K562 (cell line): ENCODE results near the gene ARHGAP22. TPM values are rescaled to one million over a fixed set of nuclear protein-coding genes. Genes with fewer than 3 reads are reported as not detected.

Experiments
- CHD7 ChIP-seq: fragments of 200-600 bp; sonication (generic); IDR thresholded peaks from one replicate; pipeline ENCODE4 v1.6.1; 2012; ENCODE audit warnings: mild to moderate bottlenecking, low read depth, low read length, inconsistent platforms
- polyA plus RNA-seq, 8 experiments: library from polyadenylated mRNA; depleted of rRNA in 4 of 8; stranded (reverse) in 5 of 8; unstranded in 3 of 8; fragments of >200 nt; fragmentation: Nextera tagmentation in 2 of 8; fragmentation: Illumina TruSeq in 1 of 8; extraction: Ambion mirVana in 2 of 8; extraction: Trizol in 1 of 8; gene quantifications; 2 replicates each; pipeline versions ENCODE4 v1.2.1 to v1.2.3, GENCODE V29; 2011 to 2014; ENCODE audit warnings: inconsistent platforms in 1 of 8, missing spikeins in 1 of 8
- total RNA-seq, 7 experiments: library from RNA; depleted of rRNA in 6 of 7; stranded (reverse); fragments of >200 nt in 6 of 7; fragmentation: Illumina TruSeq in 2 of 7; extraction: Trizol in 2 of 7; gene quantifications; 2 replicates each; pipeline versions ENCODE4 v1.2.1 to v1.2.3, GENCODE V29; 2011 to 2021; ENCODE audit warnings: low replicate concordance in 1 of 7

ARHGAP22 gene
- total and polyA plus RNA-seq, 9 of the 15 experiments (the other 6 are each of a cell fraction or from before 2014, with no cell fraction given), result 1.3 to 28.1 (median 12.7) TPM

GRCh38 chr10:48411510-48411909 lies 193.4 kb downstream of the ARHGAP22 start (continued):
- TF ChIP-seq CHD7, result no peak
